Loucy (cell line): ENCODE results near the gene SFMBT2.

Experiments
- CTCF ChIP-seq: fragments of 200-600 bp; sonication (generic); conservative IDR thresholded peaks from 2 replicates; pipeline ENCODE4 v1.5.1; 2014; ENCODE audit warnings: mild to moderate bottlenecking, antibody characterized with exemption, low read length
- EZH2phosphoT487 ChIP-seq: fragments of 200-600 bp; IDR thresholded peaks from 2 replicates; pipeline ENCODE4 v1.6.1; 2018; ENCODE audit warnings: antibody characterized with exemption, mild to moderate bottlenecking, moderate library complexity, borderline replicate concordance

- TF ChIP-seq CTCF, result no peak
- no peak for TF ChIP-seq EZH2phosphoT487
These were observed 72.4 kb downstream of the SFMBT2 start for GRCh38 chr10:7338469-7338868.
